Testis (tissue), 2 donors: ENCODE data around the gene NFATC2.

Experiments
- POLR2A ChIP-seq: fragments of 450-650 bp; IDR thresholded peaks from one replicate; pipeline ENCODE4 v1.6.1; 2017; ENCODE audit warnings: antibody characterized with exemption, mild to moderate bottlenecking, moderate library complexity
- TF ChIP-seq, protein P1 (sequence below), 3 experiments: fragments of 450-650 bp in 2 of 3; fragments of 200-600 bp in 1 of 3; sonication (generic) in 1 of 3; IDR thresholded peaks; one replicate each; pipeline ENCODE4 v1.5.1; 2016 to 2019; ENCODE audit warnings: antibody characterized with exemption in 3 of 3, mild to moderate bottlenecking in 2 of 3, moderate library complexity in 1 of 3

- no peak for TF ChIP-seq POLR2A
- TF ChIP-seq, protein P1, sequence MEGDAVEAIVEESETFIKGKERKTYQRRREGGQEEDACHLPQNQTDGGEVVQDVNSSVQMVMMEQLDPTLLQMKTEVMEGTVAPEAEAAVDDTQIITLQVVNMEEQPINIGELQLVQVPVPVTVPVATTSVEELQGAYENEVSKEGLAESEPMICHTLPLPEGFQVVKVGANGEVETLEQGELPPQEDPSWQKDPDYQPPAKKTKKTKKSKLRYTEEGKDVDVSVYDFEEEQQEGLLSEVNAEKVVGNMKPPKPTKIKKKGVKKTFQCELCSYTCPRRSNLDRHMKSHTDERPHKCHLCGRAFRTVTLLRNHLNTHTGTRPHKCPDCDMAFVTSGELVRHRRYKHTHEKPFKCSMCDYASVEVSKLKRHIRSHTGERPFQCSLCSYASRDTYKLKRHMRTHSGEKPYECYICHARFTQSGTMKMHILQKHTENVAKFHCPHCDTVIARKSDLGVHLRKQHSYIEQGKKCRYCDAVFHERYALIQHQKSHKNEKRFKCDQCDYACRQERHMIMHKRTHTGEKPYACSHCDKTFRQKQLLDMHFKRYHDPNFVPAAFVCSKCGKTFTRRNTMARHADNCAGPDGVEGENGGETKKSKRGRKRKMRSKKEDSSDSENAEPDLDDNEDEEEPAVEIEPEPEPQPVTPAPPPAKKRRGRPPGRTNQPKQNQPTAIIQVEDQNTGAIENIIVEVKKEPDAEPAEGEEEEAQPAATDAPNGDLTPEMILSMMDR (IDR thresholded peaks at IDR 0.05) = no peak
Measured at GRCh38 chr20:51579137-51579536, 36.6 kb upstream of the NFATC2 start.
